ENCODE measurements around the gene ACSS1. TPM values are rescaled to one million over a fixed set of nuclear protein-coding genes. Genes with fewer than 3 reads are reported as not detected.
A peak's percentile ranks its signal among the peaks of the same experiment; 100 is the strongest.
"Not testable (repeated sequence)": the region's sequence is repeated elsewhere in the genome, so short reads cannot be mapped to it uniquely, and the experiment has no call there.

ACSS1 gene
- polyA plus RNA-seq, 4 donors: 27.9 to 106 (median 55.4) TPM

DNA sequence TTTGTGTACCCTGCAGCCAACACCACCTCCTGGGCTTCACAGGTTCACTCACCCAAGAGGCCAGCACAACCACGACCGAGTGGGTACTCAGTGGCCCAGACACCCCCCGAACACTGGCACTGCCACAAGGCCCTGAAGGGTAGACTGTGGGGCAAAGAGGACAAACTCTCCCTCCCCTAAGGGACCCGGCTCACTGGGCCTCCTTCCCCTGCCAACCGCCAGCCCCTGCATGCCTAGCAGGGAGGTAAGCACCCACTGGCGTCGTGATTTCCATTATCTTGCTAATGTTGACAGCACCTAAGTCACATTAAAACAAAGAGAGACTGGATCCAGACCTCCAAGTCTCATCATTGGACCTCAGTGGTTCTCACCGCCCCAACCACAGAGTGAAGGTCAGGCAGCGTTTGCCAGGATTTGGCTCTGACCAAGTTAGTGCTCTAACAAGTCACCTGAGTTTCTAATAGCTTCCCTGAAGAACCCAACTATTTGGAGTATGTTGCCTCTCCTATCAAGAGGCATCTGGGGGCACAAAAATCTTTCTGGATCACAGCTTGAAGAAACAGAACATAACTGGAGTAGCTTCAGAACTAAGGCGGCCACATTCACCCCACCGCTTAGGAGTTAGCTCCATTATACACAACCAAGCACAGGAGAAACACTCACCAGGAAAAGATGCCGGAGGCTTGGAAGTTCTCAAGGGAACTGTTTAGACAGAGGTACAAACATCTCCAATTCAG, 51.3 kb downstream of the ACSS1 start:
- FAIRE-seq (no peak), DNase-seq (no peak)
- H3K36me3 ChIP-seq (ENCODE audit: control insufficient read depth in 3 of 3, insufficient read depth in 2 of 3, low read depth in 1 of 3, low read length in 3 of 3): peaks cover 2 to 67% (median 47%) of the 10 kb centered on the region in 3 donors
- no peaks in the 10 kb centered on the region for H3K27me3 ChIP-seq (ENCODE audit: control insufficient read depth in 3 of 3, insufficient read depth in 3 of 3, low read length in 3 of 3)
- no peak overlapping the region for H3K27ac ChIP-seq (ENCODE audit: low read depth in 1 of 3, low read length in 2 of 3)
- no peaks in the 10 kb centered on the region for H3K9me3 ChIP-seq (ENCODE audit: control insufficient read depth in 2 of 2, insufficient read depth in 1 of 2, low read depth in 1 of 2, low read length in 1 of 2)
- no peak overlapping the region for H3K4me3 ChIP-seq (ENCODE audit: low read depth in 1 of 3, low read length in 3 of 3)
- H3K4me1 ChIP-seq (ENCODE audit: control insufficient read depth in 3 of 3, insufficient read depth in 2 of 3, low read depth in 1 of 3, low read length in 2 of 3): no peaks in the 10 kb centered on the region
- 83 to 89% (median 87%) methylated on average over 12 of the region's 12 CpGs for WGBS, 3 donors

DNA sequence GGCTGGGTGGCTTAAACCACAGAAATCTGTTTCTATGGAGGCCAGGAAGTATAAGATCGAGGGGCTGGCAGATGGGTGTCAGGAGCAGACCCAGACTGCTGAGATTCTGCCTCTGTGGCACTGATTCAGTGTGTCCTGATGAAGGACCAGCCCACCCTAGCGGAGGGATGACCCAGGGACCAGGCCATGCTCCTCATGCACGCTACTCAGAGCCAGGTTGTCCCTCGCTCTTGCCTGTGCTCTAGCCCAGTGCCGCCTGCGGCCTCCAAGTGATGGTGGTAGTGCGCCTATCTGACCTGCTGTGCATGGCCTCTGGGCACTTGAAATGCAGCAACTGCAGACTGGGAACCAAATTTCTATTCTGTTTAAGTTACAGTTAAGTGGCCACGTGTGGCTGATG, 52.3 kb downstream of the ACSS1 start:
- no peak overlapping the region for H3K4me3 ChIP-seq (ENCODE audit: low read depth in 1 of 3, low read length in 3 of 3)
- 85 to 88% (median 87%) methylated on average over 8 of the region's 8 CpGs for WGBS, 3 donors
- DNase-seq (no peak), FAIRE-seq (no peak)
- H3K4me1 ChIP-seq (ENCODE audit: control insufficient read depth in 3 of 3, insufficient read depth in 2 of 3, low read depth in 1 of 3, low read length in 2 of 3): no peaks in the 10 kb centered on the region
- H3K36me3 ChIP-seq (ENCODE audit: control insufficient read depth in 3 of 3, insufficient read depth in 2 of 3, low read depth in 1 of 3, low read length in 3 of 3): peaks cover 2 to 58% (median 43%) of the 10 kb centered on the region in 3 donors
- no peaks in the 10 kb centered on the region for H3K9me3 ChIP-seq (ENCODE audit: control insufficient read depth in 2 of 2, insufficient read depth in 1 of 2, low read depth in 1 of 2, low read length in 1 of 2)
- no peak overlapping the region for H3K27ac ChIP-seq (ENCODE audit: low read depth in 1 of 3, low read length in 2 of 3)
- no peaks in the 10 kb centered on the region for H3K27me3 ChIP-seq (ENCODE audit: control insufficient read depth in 3 of 3, insufficient read depth in 3 of 3, low read length in 3 of 3)

GRCh38 chr20:25005220-25005619, 52.7 kb downstream of the ACSS1 start:
- FAIRE-seq (no peak), DNase-seq (no peak)
- no peaks in the 10 kb centered on the region for H3K4me1 ChIP-seq (ENCODE audit: control insufficient read depth in 3 of 3, insufficient read depth in 2 of 3, low read depth in 1 of 3, low read length in 2 of 3)
- no peak overlapping the region for H3K4me3 ChIP-seq (ENCODE audit: low read depth in 1 of 3, low read length in 3 of 3)
- no peak overlapping the region for H3K27ac ChIP-seq (ENCODE audit: low read depth in 1 of 3, low read length in 2 of 3)
- no peaks in the 10 kb centered on the region for H3K27me3 ChIP-seq (ENCODE audit: control insufficient read depth in 3 of 3, insufficient read depth in 3 of 3, low read length in 3 of 3)
- 68 to 80% (median 80%) methylated on average over 2 of the region's 2 CpGs for WGBS, 3 donors
- peaks cover 2 to 53% (median 41%) of the 10 kb centered on the region in 3 donors for H3K36me3 ChIP-seq (ENCODE audit: control insufficient read depth in 3 of 3, insufficient read depth in 2 of 3, low read depth in 1 of 3, low read length in 3 of 3)
- H3K9me3 ChIP-seq (ENCODE audit: control insufficient read depth in 2 of 2, insufficient read depth in 1 of 2, low read depth in 1 of 2, low read length in 1 of 2): no peaks in the 10 kb centered on the region

- Histone ChIP-seq H3K36me3 (ENCODE audit: control insufficient read depth in 3 of 3, insufficient read depth in 2 of 3, low read depth in 1 of 3, low read length in 3 of 3) (peaks cover 2 to 31% (median 28%) of the 10 kb centered on the region in 3 donors), H3K27me3 (ENCODE audit: control insufficient read depth in 3 of 3, insufficient read depth in 3 of 3, low read length in 3 of 3) (no peaks in the 10 kb centered on the region), H3K27ac (ENCODE audit: low read depth in 1 of 3, low read length in 2 of 3) (no peak overlapping the region), H3K4me1 (ENCODE audit: control insufficient read depth in 3 of 3, insufficient read depth in 2 of 3, low read depth in 1 of 3, low read length in 2 of 3) (peaks cover 2 to 14% (median 2%) of the 10 kb centered on the region in 3 donors), H3K4me3 (ENCODE audit: low read depth in 1 of 3, low read length in 3 of 3) (no peak overlapping the region), H3K9me3 (ENCODE audit: control insufficient read depth in 2 of 2, insufficient read depth in 1 of 2, low read depth in 1 of 2, low read length in 1 of 2) (no peaks in the 10 kb centered on the region)
- 76 to 95% (median 88%) methylated on average over 1 of the region's 1 CpG for WGBS, 3 donors
- DNase-seq (no peak), FAIRE-seq (no peak)
Observed at GRCh38 chr20:25003002-25003401, 54.9 kb downstream of the ACSS1 start.

GRCh38 chr20:25001323-25001722, 56.6 kb downstream of the ACSS1 start:
- not testable (repeated sequence) for H3K9me3 ChIP-seq (ENCODE audit: control insufficient read depth in 2 of 2, insufficient read depth in 1 of 2, low read depth in 1 of 2, low read length in 1 of 2); H3K4me3 ChIP-seq (ENCODE audit: low read depth in 1 of 3, low read length in 3 of 3); DNase-seq; H3K27me3 ChIP-seq (ENCODE audit: control insufficient read depth in 3 of 3, insufficient read depth in 3 of 3, low read length in 3 of 3); H3K27ac ChIP-seq (ENCODE audit: low read depth in 1 of 3, low read length in 2 of 3); FAIRE-seq
- Histone ChIP-seq H3K4me1 (ENCODE audit: control insufficient read depth in 3 of 3, insufficient read depth in 2 of 3, low read depth in 1 of 3, low read length in 2 of 3) (peaks cover 2 to 30% (median 6%) of the 10 kb centered on the region in 3 donors), H3K36me3 (ENCODE audit: control insufficient read depth in 3 of 3, insufficient read depth in 2 of 3, low read depth in 1 of 3, low read length in 3 of 3) (peaks cover 0 to 17% (median 16%) of the 10 kb centered on the region in 3 donors)
- WGBS, 3 donors: 91 to 92% (median 91%) methylated on average over 4 of the region's 4 CpGs

DNA sequence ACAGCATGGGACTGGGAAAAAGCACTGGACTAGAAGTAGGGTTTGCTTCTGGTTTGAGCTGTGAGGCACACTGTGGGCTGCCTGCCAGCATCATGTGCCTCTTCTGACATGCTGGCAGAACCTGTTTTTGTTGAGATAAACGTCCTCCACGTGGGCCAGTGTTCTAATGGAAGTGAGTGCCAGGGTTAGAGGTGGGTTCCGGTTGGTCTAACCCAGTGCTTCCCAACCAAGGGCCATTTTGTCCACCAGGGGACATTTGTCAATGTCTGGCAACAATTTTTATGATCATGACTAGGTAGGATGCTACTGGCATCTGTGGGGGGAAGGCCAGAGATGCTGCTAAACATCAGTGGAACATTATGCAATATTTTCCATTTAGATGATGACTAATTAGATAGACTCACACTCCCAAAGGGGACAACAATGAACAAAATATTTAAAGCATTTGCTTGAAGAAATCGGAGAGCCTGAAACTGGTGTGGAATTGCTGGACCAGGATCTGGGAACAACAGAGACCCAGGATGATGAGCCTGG, 57.6 kb downstream of the ACSS1 start:
- H3K4me3 ChIP-seq (ENCODE audit: low read depth in 1 of 3, low read length in 3 of 3): no peak overlapping the region
- H3K27me3 ChIP-seq (ENCODE audit: control insufficient read depth in 3 of 3, insufficient read depth in 3 of 3, low read length in 3 of 3): no peaks in the 10 kb centered on the region
- H3K9me3 ChIP-seq (ENCODE audit: control insufficient read depth in 2 of 2, insufficient read depth in 1 of 2, low read depth in 1 of 2, low read length in 1 of 2): no peaks in the 10 kb centered on the region
- DNase-seq: peak; percentile 66 to 83
- WGBS, 3 donors: 23 to 45% (median 27%) methylated on average over 4 of the region's 4 CpGs
- peaks cover 2 to 34% (median 6%) of the 10 kb centered on the region in 3 donors for H3K4me1 ChIP-seq (ENCODE audit: control insufficient read depth in 3 of 3, insufficient read depth in 2 of 3, low read depth in 1 of 3, low read length in 2 of 3)
- peaks cover 0 to 8% (median 6%) of the 10 kb centered on the region in 3 donors for H3K36me3 ChIP-seq (ENCODE audit: control insufficient read depth in 3 of 3, insufficient read depth in 2 of 3, low read depth in 1 of 3, low read length in 3 of 3)
- no peak overlapping the region for H3K27ac ChIP-seq (ENCODE audit: low read depth in 1 of 3, low read length in 2 of 3)
- no peak for FAIRE-seq

GRCh38 chr20:24999568-24999967, 58.4 kb downstream of the ACSS1 start:
- Histone ChIP-seq H3K9me3 (ENCODE audit: control insufficient read depth in 2 of 2, insufficient read depth in 1 of 2, low read depth in 1 of 2, low read length in 1 of 2) (no peaks in the 10 kb centered on the region), H3K4me1 (ENCODE audit: control insufficient read depth in 3 of 3, insufficient read depth in 2 of 3, low read depth in 1 of 3, low read length in 2 of 3) (peaks cover 2 to 38% (median 7%) of the 10 kb centered on the region in 3 donors), H3K27ac (ENCODE audit: low read depth in 1 of 3, low read length in 2 of 3) (no peak overlapping the region), H3K36me3 (ENCODE audit: control insufficient read depth in 3 of 3, insufficient read depth in 2 of 3, low read depth in 1 of 3, low read length in 3 of 3) (peaks cover 0 to 3% (median 2%) of the 10 kb centered on the region in 3 donors), H3K27me3 (ENCODE audit: control insufficient read depth in 3 of 3, insufficient read depth in 3 of 3, low read length in 3 of 3) (no peaks in the 10 kb centered on the region), H3K4me3 (ENCODE audit: low read depth in 1 of 3, low read length in 3 of 3) (no peak overlapping the region)
- FAIRE-seq: no peak
- WGBS, 3 donors: 88 to 91% (median 88%) methylated on average over 4 of the region's 4 CpGs
- no peak for DNase-seq

DNA sequence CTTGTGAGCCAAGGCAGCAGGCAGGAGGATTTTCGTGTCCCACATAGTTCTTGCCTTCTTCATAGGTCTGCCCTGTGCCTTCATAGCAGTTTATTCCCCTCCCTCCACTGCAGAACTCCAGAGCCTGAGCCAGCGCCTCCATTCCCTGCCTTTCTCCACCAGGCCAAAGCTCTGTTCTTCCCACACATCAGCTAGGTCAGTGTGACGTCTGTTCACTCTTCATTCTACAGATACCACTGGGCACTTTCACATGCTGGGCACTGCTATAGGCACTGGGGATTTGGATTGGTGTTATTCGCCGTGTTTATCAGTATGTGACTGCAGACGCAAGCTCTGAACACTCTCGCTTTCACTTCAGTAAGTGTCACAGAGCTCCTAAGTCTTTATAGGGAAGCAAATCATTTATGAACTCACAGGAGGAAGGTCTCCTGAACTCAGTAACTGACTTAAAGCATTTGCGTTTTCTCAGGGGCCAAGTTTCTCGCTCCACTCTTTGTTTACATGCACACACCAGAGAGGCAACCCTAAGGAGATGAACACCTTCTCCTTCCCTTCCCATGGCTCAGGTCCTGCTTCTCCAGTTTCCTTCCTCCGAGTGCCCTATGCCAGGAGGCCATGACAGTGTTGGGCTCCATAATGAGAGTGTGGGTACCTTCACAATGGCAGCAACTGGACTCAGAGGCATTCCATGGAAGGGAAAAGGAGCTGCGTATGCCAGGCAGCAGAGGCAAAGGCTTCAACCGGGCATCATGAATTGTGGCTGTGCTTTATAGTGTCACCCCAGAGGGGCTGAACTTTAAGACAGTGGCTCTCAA, 59.1 kb downstream of the ACSS1 start:
- H3K4me3 ChIP-seq (ENCODE audit: low read depth in 1 of 3, low read length in 3 of 3): no peak overlapping the region
- FAIRE-seq (no peak), DNase-seq (peak; percentile 57 to 73)
- WGBS, 3 donors: 32 to 57% (median 40%) methylated on average over 12 of the region's 12 CpGs
- H3K9me3 ChIP-seq (ENCODE audit: control insufficient read depth in 2 of 2, insufficient read depth in 1 of 2, low read depth in 1 of 2, low read length in 1 of 2): no peaks in the 10 kb centered on the region
- peak overlapping the region; percentile 25 to 42 (median 35) for H3K27ac ChIP-seq (ENCODE audit: low read depth in 1 of 3, low read length in 2 of 3)
- peaks cover 0 to 3% (median 2%) of the 10 kb centered on the region in 3 donors for H3K36me3 ChIP-seq (ENCODE audit: control insufficient read depth in 3 of 3, insufficient read depth in 2 of 3, low read depth in 1 of 3, low read length in 3 of 3)
- H3K4me1 ChIP-seq (ENCODE audit: control insufficient read depth in 3 of 3, insufficient read depth in 2 of 3, low read depth in 1 of 3, low read length in 2 of 3): peaks cover 2 to 38% (median 8%) of the 10 kb centered on the region in 3 donors
- no peaks in the 10 kb centered on the region for H3K27me3 ChIP-seq (ENCODE audit: control insufficient read depth in 3 of 3, insufficient read depth in 3 of 3, low read length in 3 of 3)

Measured in small intestine (tissue), 7 donors.